Measurements from ENCODE around the gene HYAL1. TPM values are rescaled to one million over a fixed set of nuclear protein-coding genes. Genes with fewer than 3 reads are reported as not detected.

Gene HYAL1
- total RNA-seq, 1 donor from 2014 or later = not detected

GRCh38 chr3:50304601-50305000 is 1.2 kb upstream of the HYAL1 start:
- no peak for DNase-seq (ENCODE audit: low read depth)
- no peak overlapping the region for H3K4me3 ChIP-seq (ENCODE audit: low read depth, low read length)

GRCh38 chr3:50302095-50303012 is 1.0 kb downstream of the HYAL1 start:
- Histone ChIP-seq H3K36me3 (ENCODE audit: control insufficient read depth, insufficient read depth, low read length) (no peaks in the 10 kb centered on the region), H3K27me3 (ENCODE audit: control insufficient read depth, insufficient read depth, low read length) (no peaks in the 10 kb centered on the region), H3K4me3 (ENCODE audit: low read depth, low read length) (no peak overlapping the region)
- no peak for DNase-seq (ENCODE audit: low read depth)
- TF ChIP-seq, protein P1, sequence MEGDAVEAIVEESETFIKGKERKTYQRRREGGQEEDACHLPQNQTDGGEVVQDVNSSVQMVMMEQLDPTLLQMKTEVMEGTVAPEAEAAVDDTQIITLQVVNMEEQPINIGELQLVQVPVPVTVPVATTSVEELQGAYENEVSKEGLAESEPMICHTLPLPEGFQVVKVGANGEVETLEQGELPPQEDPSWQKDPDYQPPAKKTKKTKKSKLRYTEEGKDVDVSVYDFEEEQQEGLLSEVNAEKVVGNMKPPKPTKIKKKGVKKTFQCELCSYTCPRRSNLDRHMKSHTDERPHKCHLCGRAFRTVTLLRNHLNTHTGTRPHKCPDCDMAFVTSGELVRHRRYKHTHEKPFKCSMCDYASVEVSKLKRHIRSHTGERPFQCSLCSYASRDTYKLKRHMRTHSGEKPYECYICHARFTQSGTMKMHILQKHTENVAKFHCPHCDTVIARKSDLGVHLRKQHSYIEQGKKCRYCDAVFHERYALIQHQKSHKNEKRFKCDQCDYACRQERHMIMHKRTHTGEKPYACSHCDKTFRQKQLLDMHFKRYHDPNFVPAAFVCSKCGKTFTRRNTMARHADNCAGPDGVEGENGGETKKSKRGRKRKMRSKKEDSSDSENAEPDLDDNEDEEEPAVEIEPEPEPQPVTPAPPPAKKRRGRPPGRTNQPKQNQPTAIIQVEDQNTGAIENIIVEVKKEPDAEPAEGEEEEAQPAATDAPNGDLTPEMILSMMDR (IDR thresholded peaks at IDR 0.05; ENCODE audit: insufficient read depth, low read length, poor library complexity, severe bottlenecking) = no peak

More at GRCh38 chr3:50304601-50305000, 1.2 kb upstream of the HYAL1 start:
- Histone ChIP-seq H3K36me3 (ENCODE audit: control insufficient read depth, insufficient read depth, low read length) (no peaks in the 10 kb centered on the region), H3K27me3 (ENCODE audit: control insufficient read depth, insufficient read depth, low read length) (no peaks in the 10 kb centered on the region)
- TF ChIP-seq, protein P1 (IDR thresholded peaks at IDR 0.05; ENCODE audit: insufficient read depth, low read length, poor library complexity, severe bottlenecking) = no peak

DNA sequence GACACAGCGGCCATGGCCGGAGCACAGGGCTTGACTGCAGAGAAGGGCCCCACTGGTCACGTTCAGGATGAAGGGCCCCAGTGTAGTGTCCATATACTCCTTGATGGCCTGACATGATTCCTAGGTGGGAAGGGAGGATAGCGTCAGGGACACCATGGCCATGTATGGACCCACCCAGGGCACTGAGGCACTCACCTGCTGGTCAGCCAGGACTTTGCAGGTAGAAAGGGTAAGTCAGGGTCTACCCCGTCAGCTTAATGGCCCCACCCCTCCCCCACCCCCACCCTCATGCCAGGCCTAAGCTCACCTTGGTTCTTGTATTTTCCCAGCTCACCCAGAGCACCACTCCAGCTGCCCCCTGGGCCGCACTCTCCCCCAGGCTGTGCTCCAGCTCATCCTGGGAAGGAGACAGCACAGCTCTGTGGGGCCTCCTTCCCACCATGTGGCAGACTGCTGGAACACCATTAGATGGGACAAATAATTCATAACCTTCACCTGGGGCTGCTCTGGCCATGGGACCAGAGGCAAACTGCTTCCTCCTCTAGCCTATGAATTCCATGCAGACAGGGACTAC is 2.6 kb downstream of the HYAL1 start:
- H3K36me3 ChIP-seq (ENCODE audit: control insufficient read depth, insufficient read depth, low read length) = no peaks in the 10 kb centered on the region
- TF ChIP-seq, protein P1 (IDR thresholded peaks at IDR 0.05; ENCODE audit: insufficient read depth, low read length, poor library complexity, severe bottlenecking) = no peak
- DNase-seq (ENCODE audit: low read depth) = no peak
- H3K27me3 ChIP-seq (ENCODE audit: control insufficient read depth, insufficient read depth, low read length) = no peaks in the 10 kb centered on the region
- no peak overlapping the region for H3K4me3 ChIP-seq (ENCODE audit: low read depth, low read length)

GRCh38 chr3:50299929-50300680 is 3.3 kb downstream of the HYAL1 start:
- Histone ChIP-seq H3K27me3 (ENCODE audit: control insufficient read depth, insufficient read depth, low read length) (no peaks in the 10 kb centered on the region), H3K4me3 (ENCODE audit: low read depth, low read length) (peak overlapping the region; percentile 41), H3K36me3 (ENCODE audit: control insufficient read depth, insufficient read depth, low read length) (no peaks in the 10 kb centered on the region)
- no peak for DNase-seq (ENCODE audit: low read depth)
- TF ChIP-seq, protein P1 (IDR thresholded peaks at IDR 0.05; ENCODE audit: insufficient read depth, low read length, poor library complexity, severe bottlenecking) = no peak

DNA sequence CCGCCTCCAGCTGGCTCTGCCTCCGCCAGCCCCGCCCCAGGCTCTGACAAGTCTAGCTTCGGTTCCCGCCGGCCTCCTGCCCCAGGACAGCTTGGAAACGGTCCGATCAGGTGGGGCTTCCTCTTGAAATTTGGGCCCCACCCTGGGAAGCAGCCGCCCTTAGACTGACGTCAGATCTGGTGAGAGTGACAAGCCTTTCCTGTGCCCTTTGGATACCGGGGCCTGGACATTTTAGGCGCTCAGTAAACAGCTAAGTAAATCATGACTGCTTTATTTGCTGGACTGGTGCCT is 3.8 kb downstream of the HYAL1 start:
- no peak for DNase-seq (ENCODE audit: low read depth)
- TF ChIP-seq, protein P1 (IDR thresholded peaks at IDR 0.05; ENCODE audit: insufficient read depth, low read length, poor library complexity, severe bottlenecking) = no peak

More for the DNA sequence above, 3.8 kb downstream of the HYAL1 start:
- Histone ChIP-seq H3K36me3 (ENCODE audit: control insufficient read depth, insufficient read depth, low read length) (no peaks in the 10 kb centered on the region), H3K27me3 (ENCODE audit: control insufficient read depth, insufficient read depth, low read length) (no peaks in the 10 kb centered on the region), H3K4me3 (ENCODE audit: low read depth, low read length) (peak overlapping the region; percentile 41)
